Body of pancreas (tissue), 4 donors: ENCODE measurements around the gene THEM5.
"Not testable (repeated sequence)": the region's sequence is repeated elsewhere in the genome, so short reads cannot be mapped to it uniquely, and the experiment has no call there.

Experiments used
- CTCF ChIP-seq, 7 experiments: fragments of 450-650 bp in 4 of 7; fragments of 200-600 bp in 3 of 7; sonication (generic) in 3 of 7; IDR thresholded peaks; one replicate each; pipeline ENCODE4 v1.5.1; 2016 to 2019; ENCODE audit warnings: antibody characterized with exemption in 7 of 7
- POLR2A ChIP-seq, 3 donors: fragments of 450-650 bp; IDR thresholded peaks; one replicate each; pipeline ENCODE4 v1.6.1; 2016; ENCODE audit warnings: antibody characterized with exemption in 3 of 3, mild to moderate bottlenecking in 2 of 3

GRCh38 chr1:151883898-151884297 lies 30.4 kb upstream of the THEM5 start:
- not testable (repeated sequence) for TF ChIP-seq CTCF, POLR2A (IDR thresholded peaks at IDR 0.05)
